Measurements from ENCODE around the gene GPHB5. TPM values are rescaled to one million over a fixed set of nuclear protein-coding genes. Genes with fewer than 3 reads are reported as not detected.

The GPHB5 gene
- total and polyA plus RNA-seq, 4 donors = not detected

DNA sequence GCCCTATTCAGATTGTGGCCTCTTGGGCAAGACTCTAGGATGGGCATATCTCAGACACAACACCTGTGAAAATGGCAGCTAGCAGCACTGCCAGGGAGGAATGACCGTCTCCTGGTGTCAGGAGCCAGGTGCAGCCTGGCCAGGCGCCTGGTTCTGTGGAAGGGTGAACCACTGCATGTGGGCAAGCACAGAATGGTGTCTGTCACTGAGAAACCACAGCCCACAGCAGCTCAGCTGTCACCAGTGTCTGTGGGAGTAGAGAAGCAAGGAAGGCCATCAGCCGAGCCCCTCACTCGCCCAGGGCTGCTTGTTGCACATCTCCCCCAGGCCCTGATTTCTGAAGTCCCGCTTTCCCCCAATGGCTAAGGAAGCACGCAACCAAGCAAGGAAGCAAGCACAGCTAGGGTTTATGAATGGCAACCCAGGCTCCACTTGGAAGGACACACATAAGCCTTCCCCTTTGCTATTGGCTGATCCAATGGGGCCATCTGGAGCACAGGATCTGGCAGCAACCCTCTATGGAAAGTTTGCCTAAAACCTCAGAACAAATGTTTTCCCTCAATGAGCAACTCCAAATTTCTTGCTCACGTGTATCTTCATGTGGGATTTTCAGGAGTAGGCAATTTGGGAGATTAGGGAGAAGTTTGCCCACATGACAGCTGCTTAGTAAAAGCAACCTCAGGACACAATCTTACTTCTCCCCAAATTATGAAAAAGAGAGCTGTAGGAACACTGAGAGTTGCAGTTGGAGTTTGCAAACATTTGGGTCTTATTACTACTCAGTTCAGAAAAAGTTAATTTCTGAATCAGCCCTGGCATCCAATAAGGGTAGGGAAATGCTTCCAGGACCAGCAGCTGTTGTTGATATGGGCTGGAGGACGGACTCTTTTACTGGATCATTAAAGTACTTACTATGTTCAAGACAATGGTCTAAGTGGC is 44.7 kb downstream of the GPHB5 start (continued):
- TF ChIP-seq ZBTB33 (IDR thresholded peaks at IDR 0.05) (no peak), GABPA (IDR thresholded peaks at IDR 0.05 in 1 of 2, conservative IDR thresholded peaks at IDR 0.05 in 1 of 2) (no peak), RXRA (IDR thresholded peaks at IDR 0.05) (no peak), NR2F2 (IDR thresholded peaks at IDR 0.05) (no peak), YY1 (IDR thresholded peaks at IDR 0.05) (no peak), SP1 (IDR thresholded peaks at IDR 0.05) (no peak), EGR1 (IDR thresholded peaks at IDR 0.05; ENCODE audit: low read depth in 2 of 2) (no peak), HNF4G (IDR thresholded peaks at IDR 0.05) (no peak)

- H3K36me3 ChIP-seq (ENCODE audit: control insufficient read depth in 4 of 4, insufficient read depth in 3 of 4, low read depth in 1 of 4, low read length in 3 of 4) = no peaks in the 10 kb centered on the region
- DNase-seq (ENCODE audit: low spot score) = no peak
- no peak overlapping the region for H3K4me3 ChIP-seq (ENCODE audit: low read depth in 1 of 3, low read length in 3 of 3)
- H3K27ac ChIP-seq (ENCODE audit: low read depth in 1 of 2, low read length in 2 of 2) = no peak overlapping the region
- TF ChIP-seq SP1 (IDR thresholded peaks at IDR 0.05) = no peak
- TF ChIP-seq ZBTB33 (IDR thresholded peaks at IDR 0.05) = no peak
- TF ChIP-seq ATF3 (IDR thresholded peaks at IDR 0.05) = no peak
- no peak for TF ChIP-seq EGR1 (IDR thresholded peaks at IDR 0.05; ENCODE audit: low read depth in 2 of 2)
- TF ChIP-seq FOXA1 (IDR thresholded peaks at IDR 0.05) = no peak
- TF ChIP-seq, protein P1, sequence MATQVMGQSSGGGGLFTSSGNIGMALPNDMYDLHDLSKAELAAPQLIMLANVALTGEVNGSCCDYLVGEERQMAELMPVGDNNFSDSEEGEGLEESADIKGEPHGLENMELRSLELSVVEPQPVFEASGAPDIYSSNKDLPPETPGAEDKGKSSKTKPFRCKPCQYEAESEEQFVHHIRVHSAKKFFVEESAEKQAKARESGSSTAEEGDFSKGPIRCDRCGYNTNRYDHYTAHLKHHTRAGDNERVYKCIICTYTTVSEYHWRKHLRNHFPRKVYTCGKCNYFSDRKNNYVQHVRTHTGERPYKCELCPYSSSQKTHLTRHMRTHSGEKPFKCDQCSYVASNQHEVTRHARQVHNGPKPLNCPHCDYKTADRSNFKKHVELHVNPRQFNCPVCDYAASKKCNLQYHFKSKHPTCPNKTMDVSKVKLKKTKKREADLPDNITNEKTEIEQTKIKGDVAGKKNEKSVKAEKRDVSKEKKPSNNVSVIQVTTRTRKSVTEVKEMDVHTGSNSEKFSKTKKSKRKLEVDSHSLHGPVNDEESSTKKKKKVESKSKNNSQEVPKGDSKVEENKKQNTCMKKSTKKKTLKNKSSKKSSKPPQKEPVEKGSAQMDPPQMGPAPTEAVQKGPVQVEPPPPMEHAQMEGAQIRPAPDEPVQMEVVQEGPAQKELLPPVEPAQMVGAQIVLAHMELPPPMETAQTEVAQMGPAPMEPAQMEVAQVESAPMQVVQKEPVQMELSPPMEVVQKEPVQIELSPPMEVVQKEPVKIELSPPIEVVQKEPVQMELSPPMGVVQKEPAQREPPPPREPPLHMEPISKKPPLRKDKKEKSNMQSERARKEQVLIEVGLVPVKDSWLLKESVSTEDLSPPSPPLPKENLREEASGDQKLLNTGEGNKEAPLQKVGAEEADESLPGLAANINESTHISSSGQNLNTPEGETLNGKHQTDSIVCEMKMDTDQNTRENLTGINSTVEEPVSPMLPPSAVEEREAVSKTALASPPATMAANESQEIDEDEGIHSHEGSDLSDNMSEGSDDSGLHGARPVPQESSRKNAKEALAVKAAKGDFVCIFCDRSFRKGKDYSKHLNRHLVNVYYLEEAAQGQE (IDR thresholded peaks at IDR 0.05) = no peak
- no peak for TF ChIP-seq YY1 (IDR thresholded peaks at IDR 0.05)
- TF ChIP-seq TAF1 (conservative IDR thresholded peaks at IDR 0.05) = no peak
- TF ChIP-seq FOXA2 (IDR thresholded peaks at IDR 0.05) = no peak
- TF ChIP-seq RAD21 (IDR thresholded peaks at IDR 0.05) = no peak
- no peak for TF ChIP-seq HNF4A (conservative IDR thresholded peaks at IDR 0.05)
- TF ChIP-seq JUND (IDR thresholded peaks at IDR 0.05) = no peak
- no peak for TF ChIP-seq HNF4G (IDR thresholded peaks at IDR 0.05)
- H3K9me3 ChIP-seq (ENCODE audit: control insufficient read depth in 4 of 4, low read length in 3 of 4) = no peaks in the 10 kb centered on the region
- no peak overlapping the region for H3K9ac ChIP-seq (ENCODE audit: low read depth in 1 of 2, low read length in 2 of 2)
- WGBS = 62% methylated on average over 3 of the region's 3 CpGs
- H3K4me1 ChIP-seq (ENCODE audit: control insufficient read depth in 4 of 4, insufficient read depth in 4 of 4, low read length in 3 of 4) = no peaks in the 10 kb centered on the region
- H3K27me3 ChIP-seq (ENCODE audit: control insufficient read depth in 4 of 4, insufficient read depth in 4 of 4, low read length in 3 of 4) = no peaks in the 10 kb centered on the region
These were observed 45.6 kb downstream of the GPHB5 start for GRCh38 chr14:63273129-63273528.
